M059J (cell line): ENCODE measurements around the gene HOXD10. TPM values are rescaled to one million over a fixed set of nuclear protein-coding genes. Genes with fewer than 3 reads are reported as not detected.

Experiments
- DNase-seq: peaks from one replicate; pipeline ENCODE4 v3.0.0-alpha.2; 2012; ENCODE audit warnings: low read depth
- total RNA-seq: library from RNA; depleted of rRNA; stranded (reverse); fragments of >200 nt; shearing (Covaris generic); gene quantifications from 2 replicates; pipeline ENCODE4 v1.2.3, GENCODE V29; 2014

HOXD10 gene
- total RNA-seq, 1 experiment from 2014 or later = 15.0 TPM

DNA sequence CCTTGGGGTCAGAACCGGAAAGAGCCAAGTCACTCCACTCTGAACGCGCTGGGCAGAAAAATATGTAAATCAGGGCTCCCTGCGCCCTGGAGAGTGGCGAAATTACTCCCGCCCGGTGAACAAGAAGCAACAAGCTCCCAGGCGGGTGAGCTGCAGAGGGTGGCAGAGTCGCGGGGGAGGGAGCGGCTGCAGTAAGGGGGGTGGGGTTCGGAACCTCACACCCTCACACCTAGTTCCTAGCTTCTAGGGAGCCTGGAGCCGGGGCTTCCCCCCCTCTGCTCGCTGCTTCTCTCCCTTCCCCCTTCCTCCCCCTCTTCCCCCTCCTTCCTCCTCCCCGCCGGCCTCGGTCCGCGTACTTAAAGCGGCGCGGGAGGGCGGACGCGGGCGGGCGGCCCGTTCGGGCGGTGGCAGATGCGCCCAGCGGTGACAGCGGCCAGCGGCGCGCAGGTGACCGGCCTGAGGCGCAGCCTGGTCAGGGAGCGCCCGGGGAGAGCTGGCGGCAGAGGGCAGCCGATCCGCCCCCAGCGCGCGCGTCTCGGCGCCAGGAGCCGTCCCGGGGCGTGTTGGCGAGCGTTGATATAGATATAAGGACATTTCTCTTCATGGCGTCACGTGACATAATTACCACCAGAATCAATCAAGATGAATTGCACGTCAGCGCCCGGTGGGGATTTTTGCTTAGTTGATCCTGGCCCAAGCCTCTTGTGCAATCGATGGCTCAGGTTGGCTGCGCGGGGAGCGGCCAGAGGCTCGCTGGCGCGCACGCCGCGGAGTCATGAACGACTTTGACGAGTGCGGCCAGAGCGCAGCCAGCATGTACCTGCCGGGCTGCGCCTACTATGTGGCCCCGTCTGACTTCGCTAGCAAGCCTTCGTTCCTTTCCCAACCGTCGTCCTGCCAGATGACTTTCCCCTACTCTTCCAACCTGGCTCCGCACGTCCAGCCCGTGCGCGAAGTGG, 9.7 kb upstream of the HOXD10 start, which contains the start of gene HOXD11:
TSS of gene HOXD11 (plus strand) at position 700 of the 959 bp plus-strand sequence. CDS start at position 776, 76 bp downstream.
- peak; percentile 57 for DNase-seq

DNA sequence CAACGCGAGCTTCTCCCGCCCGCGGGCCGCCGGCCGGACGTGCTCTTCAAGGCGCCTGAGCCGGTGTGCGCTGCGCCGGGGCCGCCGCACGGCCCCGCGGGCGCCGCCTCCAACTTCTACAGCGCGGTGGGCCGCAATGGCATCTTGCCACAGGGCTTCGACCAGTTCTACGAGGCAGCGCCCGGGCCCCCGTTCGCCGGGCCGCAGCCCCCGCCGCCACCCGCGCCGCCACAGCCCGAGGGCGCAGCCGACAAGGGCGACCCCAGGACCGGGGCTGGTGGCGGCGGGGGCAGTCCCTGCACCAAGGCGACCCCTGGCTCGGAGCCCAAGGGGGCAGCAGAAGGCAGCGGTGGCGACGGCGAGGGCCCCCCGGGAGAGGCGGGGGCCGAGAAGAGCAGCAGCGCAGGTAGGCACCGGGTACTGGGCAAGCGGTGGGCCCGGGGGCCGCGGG, 8.8 kb upstream of the HOXD10 start:
- DNase-seq = no peak

DNA sequence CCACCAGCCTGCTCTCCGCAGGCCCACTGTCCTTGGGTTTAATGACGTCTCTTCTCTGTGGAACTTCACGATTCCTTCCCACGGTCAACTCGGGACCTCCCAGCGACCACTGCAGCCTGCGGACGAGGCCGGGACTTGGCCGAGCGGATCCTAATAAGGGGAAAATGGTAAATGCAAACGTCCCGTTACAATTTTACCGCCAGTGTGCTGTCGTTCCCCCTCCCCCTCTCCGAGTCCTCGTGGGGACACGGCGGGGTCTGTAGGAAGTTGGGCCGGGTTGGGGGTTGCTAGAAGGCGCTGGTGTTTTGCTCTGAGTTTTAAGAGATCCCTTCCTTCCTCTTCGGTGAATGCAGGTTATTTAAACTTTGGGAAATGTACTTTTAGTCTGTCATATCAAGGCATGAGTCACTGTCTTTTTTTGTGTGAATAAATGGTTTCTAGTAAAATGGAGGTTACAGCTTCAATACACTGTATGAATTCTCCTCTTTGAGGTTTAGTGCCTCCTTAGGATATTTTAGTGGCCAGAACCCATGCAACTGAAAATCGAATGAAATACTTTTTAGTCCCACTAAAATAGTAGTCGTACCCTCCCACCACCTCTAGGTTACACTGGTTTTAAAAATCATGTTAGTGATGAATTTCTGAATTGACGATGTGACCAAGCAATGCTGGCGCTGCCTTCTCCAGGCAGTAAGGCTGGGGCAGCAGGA, 7.2 kb upstream of the HOXD10 start:
- no peak for DNase-seq

DNA sequence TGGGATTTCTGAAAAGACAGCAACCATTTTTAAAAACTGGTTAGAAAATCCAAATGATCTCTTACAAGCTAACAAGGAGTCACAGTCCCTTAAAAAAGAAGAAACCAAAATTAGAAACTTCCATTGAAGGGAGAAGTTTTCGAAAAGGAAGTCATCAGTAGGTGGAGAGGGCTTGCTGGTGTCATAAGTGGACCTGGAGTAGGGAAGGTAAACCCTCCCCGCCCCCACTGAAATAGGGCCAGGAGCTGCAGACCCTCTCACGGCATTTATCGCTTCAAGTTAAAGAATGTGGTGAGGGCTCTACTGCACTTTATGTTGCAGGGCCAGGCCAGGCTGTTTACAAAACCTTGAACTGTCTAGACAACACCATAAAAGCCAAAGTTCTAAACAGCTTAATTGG, 6.6 kb upstream of the HOXD10 start:
- no peak for DNase-seq

DNA sequence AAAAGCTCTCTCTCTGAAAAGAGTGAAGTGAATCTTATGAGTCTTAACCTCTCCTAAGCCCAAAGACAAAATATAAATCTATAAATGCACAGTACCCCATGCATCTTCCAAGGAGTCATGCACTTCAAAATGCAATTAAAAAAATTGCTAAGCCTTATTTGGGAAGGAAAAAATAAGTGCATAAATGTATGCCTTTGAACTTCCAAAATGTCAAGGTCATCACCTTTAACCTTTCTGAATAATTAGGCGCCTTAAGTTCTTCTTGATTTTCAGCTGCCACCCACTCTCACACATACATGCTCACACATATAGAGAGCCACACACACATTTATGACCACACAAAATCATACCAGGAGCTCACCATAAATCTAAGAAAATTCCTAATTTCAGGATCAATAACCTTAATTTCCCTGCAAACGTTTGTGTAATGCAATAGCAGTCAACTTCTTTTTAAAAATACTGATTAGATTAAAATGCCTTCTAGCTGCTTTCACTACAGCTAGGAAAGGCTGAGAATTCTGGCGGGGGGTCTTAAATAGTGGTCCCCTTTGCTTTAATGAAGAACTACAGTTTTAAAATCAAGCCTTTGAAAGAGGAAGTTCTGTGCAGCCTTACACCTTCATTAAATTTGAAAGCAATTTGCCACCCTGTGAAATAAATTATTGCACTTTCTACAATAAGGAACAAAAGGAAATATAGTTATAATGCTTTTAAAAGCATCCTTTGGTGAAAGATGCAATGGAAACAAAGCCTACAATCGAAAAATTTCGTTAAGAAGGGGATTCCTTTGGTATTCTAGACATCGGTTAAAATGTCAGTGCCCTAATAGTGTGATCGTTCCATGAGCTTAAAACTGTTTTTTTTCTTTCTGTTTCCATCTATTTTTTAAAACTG, 5.9 kb upstream of the HOXD10 start:
- no peak for DNase-seq

DNA sequence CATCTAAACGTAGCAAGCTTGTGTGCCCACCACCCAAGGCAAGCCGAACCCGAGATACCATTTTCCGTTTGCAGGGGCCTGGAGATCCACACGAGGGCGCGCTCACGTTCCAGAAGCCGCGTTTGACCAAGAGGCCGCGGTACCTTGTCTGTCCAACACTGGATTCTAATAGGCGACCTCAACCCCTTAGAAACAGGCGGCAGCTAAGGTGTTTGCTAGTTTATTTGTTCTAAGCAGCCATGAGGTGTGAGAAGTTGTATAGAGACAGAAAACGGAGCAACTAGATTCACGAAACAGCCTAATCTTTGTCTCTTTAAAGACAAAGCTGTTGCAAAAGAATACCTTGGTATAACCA, 5.3 kb upstream of the HOXD10 start:
- DNase-seq = no peak

DNA sequence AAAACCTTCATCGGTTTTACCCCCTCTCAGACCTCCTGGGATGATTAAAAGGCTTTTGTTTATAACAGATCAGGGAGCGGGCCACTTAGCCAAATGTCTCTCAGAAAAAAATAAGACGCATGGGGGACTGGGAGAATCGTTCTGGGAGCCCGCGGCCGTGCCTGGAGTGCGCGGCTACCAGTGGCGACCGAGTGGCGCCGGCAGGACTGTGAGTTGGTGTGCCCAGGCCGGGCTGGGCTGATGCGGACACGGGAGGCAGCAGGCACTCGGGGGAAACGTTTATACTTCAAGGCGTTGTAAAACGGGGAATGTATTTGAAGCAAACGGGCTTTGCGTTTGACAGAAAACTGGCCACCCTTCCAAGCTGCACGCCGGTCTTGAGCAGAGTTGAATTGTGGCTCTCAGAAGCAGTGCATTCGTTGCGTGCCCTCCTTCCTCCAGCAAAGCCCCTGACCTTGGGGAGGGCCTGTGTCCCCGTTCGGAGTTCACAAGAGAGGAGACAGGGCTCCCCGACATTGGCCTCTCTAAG, 4.7 kb upstream of the HOXD10 start:
- no peak for DNase-seq

DNA sequence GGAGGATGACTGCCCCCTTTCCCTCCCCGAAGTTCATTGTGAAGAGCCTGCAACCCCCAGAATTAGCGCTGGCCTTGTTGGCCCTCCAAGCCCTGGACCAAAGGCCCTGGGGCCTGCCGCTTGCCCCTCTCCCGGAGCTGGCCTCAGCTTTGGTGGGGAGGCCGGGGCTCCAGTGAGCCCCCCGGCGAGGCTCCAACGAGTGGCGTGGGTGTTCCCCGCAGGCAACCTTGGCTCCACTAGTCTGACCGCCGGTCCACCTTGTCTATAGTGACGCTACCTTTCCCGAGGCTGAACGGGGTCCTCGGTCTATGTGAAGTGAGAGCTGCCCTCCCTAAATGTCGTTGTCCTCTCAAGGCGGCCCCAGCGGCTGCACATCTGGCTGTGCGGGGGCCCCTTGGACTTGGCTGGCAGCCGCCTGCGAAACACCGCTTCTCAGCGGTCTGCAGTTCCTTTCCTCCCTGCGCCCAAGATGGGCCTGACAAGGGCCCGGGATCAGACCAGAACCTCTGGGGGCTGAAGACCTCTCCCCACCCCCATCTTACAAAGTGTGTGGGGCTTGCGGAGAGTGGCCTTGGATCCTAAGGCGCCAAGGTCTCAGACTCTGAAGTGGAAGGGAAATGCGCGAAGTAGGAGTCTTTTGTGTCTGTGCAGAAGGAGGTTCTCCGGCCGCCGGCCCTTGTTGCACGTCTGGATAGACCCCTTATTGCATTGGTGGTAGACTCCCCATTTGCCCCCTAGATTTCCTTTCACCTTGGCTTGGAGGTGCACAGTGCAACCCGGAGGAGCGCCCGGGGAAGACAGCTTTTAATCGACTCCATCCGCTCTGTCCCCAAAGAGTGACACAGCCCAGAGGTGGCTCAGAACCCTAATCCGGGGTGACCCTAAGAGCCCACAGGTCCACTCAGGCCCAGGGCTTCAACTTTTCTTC, 3.9 kb upstream of the HOXD10 start:
- DNase-seq = no peak

DNA sequence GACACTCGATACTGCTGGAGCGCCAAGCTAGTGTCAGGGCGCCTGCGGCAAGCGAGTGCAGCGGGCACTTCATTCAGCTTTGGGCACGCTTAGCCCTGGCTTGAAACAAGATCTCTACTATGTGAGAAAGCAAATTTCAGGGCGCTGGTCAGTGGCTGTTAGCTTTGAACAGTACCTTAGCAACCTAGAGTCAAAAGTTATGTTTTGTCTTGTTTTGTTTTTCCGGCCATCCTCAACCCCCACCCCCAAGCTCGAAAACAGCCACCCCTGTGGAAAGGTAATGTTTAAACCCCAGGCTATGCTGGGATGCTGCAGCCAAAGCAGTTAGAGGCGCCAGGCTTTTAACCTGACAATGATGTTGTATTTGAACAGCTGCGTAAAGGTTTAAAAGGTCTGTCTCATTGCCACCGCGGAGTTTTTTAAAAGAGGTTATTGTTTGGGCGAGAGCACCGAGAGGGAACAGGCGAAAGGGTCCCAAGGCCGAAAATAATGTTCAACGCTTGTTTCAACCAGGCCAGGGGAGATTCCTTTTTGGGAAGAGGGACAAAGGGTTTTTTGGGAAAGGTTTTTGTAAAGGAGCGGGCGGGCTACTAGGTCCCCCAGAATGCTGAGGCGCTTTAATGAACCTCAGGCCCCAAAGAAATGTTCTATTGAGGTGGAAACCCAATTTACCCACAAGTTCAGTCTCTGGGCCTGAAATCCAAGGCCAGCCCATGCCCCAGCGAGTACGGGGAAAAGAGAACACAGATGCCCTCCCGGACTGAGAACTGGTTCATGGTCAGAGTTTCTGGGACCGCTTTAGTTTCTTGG, 2.3 kb upstream of the HOXD10 start:
- no peak for DNase-seq

DNA sequence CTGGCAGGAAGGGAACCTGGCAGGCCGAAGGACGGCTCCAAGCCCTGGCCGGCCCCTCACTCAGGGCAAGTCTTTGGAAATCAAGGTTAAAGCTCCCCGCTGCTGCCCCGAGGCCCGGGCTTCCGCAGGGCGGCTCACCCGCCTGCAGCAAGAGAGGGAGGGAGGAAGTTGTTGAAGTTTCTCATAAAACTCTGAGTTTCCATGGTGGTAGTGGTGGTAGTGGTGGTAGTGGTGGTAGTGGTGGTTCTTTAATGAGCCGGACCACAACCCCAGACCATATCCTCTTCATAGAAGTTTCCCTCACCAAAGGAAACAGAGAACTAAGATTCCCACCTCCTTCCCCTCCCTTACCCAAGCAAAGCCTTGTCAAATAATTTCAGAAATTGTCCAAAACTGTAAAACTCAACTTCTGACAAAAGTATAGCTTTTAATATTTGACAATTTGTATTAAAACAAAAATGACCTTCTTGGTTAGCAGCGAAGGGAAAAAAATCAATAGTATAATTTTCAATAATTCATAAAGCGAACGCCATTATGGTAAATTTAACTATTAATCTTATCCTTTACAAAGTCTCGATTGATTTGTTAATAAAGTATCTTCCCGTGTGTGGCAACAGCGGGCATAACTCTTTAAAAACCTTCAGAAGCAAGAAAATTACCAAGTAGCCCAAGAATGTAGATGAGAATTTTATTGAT, 1.5 kb upstream of the HOXD10 start:
- no peak for DNase-seq

DNA sequence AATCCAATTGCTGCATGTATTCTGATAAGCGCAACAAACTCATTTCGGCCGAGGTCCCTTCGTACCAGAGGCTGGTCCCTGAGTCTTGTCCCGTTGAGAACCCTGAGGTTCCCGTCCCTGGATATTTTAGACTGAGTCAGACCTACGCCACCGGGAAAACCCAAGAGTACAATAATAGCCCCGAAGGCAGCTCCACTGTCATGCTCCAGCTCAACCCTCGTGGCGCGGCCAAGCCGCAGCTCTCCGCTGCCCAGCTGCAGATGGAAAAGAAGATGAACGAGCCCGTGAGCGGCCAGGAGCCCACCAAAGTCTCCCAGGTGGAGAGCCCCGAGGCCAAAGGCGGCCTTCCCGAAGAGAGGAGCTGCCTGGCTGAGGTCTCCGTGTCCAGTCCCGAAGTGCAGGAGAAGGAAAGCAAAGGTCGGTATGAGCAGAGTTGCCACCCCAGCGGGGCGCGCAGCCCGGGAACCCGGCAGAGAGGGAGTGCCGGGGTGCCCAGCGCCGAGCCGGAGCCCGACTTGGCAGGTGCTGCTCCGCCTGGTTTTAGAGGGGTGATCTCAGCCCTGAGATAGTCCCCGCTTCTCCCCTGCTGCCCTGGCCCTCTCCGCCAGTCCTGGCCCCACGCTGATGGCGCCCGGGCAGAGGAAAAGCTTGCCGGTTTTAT, 714 bp downstream of the HOXD10 start:
- no peak for DNase-seq

DNA sequence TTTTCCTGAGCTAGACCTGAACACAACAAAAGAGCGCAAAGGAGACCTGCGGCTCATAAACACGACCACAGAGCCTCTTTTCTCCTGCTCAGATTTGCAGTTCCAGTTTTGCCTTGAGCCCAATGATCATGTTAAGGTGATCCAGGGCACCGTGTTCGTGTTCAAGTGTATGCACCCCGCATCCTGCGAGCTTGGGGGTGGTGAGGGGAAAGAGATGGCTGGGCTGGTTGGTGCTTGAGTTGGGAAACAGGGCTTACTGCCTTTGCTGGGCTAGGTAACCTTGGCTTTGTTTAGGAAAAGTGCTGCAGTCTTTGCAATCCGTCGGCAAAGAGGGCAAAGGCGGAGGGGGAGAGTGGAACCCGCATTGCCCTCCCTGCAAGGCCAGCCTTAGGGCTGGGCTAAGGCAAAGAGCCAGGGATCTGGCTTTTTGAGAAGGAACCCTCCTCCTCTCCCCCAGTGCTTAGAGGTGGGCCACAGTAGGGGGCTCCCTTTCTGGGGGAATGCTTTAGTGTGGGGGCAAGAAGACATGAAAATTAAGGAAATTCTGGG, 1.3 kb downstream of the HOXD10 start:
- no peak for DNase-seq

DNA sequence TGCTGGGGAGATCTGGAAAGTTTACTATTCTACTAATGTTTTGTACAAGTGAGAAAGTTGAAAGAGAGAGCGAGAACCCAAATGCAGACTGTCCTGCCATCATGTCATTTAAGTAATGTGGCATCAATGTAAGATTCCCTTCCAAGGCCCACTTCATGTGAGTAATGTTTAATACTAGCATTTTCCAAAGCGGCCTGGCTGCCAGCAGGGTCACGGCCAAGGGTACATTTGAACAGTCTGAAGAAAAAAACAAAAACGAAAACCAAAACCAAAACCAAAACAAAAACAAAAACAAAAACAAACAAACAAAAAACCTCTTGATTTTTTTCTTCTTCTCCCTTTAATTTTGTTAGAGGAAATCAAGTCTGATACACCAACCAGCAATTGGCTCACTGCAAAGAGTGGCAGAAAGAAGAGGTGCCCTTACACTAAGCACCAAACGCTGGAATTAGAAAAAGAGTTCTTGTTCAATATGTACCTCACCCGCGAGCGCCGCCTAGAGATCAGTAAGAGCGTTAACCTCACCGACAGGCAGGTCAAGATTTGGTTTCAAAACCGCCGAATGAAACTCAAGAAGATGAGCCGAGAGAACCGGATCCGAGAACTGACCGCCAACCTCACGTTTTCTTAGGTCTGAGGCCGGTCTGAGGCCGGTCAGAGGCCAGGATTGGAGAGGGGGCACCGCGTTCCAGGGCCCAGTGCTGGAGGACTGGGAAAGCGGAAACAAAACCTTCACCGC, 2.2 kb downstream of the HOXD10 start:
- DNase-seq = no peak

DNA sequence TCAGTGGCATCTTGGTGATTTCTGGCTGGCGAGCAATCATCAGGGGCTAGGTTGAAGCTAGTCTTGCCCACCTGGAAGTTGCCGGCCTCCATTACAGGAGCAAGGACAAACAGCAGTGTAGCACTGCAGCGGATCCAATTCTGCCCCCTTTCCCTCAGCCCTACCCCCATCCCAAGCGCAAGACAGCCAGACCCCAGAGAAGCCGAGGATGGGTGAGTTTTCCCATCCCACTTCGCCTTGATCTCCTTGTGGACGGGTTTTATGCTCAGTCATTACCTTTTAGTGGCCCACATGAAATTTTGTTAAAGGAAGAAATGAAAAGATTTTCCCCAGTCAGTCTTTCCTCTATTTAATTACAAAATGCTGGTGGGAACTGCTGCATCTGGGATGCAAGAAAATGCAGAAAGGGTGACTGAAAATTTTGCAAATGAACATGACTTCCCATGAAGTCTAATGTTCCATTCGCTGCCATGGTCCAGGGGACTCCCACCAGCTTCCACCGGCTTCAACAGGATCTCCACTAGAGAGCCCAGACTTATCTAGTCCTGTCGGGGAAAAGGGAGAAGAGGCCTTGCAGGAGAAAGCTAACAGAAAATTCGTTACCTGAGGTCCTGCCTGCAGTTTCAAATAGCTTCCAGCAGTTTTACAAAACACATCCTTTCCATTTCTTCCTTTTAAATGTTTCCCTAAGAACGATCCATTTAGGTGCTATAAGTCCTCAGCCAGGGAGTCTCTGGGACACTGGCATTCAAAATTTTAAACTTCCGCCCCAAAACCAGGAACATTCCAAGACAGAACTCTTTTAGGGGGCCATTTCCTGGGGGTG, 4.0 kb downstream of the HOXD10 start:
- no peak for DNase-seq

DNA sequence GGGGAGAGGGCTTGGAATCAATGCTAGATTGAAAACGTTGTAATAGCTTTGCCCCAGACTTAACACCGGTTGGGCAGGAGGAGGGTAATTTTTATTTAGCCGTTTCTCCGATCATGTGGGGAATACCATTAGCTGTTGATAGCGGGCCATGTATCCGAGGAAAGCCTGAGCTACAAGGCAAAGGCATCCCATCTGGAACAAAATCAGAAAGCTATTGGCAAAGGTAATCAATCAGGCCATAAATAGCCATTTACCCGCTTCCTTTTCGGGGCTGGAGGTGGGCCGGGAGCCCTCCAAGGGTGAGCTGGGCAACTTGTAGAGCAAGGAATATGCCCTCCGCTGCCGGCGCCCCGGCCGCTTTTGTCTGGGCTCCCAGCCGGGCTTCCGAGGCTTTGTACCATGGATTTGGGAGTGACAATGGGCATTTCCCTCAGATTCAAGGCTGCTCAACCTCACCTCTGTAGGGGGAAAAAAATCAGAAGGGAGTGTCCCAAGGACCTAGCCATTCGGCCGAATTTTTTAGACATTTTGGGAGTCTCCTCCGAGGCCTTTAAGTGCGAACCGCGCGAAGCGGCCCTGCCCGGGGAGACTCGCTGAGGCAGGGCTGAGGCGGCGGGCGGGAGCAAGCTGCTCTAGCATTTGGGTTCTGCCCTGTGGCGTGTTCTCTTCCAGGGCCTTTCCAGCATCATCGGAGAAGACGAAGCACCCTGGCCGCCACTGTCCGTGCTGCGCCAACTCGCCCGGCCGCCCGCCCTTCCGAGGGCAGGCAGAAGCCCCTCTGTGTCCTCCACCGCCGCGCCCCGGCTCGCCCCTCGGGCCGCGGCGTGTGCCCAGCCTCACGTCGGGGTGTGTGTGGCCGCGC, 4.8 kb downstream of the HOXD10 start:
- no peak for DNase-seq
